GM19025 (cell line): ENCODE results near the gene HOXB6.

ENCODE experiments used
- ATAC-seq: cut with Tn5 transposase; IDR thresholded peaks from one replicate; pipeline ENCODE4 v1.9.1; 2021; ENCODE audit warnings: mild to moderate bottlenecking, low read depth, moderate library complexity; ENCODE audit not compliant: unreplicated experiment

HOXB6 gene

DNA sequence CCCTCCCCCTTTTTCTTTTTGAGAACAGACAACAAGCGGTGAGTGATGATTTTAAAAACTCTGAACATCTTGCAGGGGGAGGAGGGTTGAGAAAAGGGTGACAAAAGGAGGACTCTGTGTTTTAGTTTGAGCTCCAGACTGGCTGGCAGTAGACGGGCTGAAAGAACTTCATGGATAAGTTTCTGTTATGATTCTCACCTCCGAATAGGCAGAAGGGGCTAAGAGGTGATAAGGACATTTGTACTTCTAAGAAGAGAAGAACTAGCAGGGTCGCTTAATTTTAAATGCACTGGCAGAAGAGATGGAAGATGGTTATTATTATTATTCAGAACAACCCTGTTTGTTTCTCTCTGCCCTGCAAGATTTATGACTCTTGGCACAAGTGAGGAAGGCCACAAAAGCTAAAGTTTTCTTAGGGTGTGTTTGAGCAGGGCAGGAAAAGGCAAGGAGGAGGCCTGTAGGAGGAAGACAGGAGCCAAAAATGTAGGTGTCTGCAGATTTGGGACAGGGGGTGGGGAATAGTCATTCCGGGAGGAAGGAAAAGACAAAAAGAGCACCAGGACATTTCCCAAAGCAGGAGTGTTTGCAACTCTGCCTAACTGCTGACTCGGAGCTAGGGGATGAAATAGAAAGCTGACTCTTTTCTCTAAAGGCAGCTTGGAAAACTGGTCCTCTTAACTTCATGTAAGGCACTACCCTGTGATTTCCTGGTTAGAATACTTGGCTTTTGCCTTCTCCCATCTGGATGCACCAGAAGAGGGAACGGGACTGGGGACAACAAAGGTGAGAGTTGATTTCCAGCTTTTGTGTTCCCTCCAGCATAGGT, 48.0 kb downstream of the HOXB6 start:
- ATAC-seq, result no peak

DNA sequence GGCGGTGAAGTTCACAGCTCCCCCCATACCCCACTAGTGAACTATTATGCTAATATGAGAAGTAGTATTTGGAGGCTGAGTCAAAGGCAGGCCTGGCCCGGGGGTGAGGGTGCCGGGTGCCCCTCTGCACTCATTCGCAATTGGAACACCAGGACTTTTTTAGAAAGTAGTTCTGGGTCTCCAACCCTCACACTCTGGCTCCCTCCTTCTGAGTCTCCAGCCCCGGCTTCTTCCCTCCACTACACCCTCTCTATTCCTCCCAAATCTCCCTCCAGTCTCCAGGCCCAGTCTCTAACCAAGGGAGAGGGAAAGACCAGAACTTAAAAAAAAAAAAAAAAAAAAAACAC, 48.6 kb downstream of the HOXB6 start:
- ATAC-seq, result no peak

DNA sequence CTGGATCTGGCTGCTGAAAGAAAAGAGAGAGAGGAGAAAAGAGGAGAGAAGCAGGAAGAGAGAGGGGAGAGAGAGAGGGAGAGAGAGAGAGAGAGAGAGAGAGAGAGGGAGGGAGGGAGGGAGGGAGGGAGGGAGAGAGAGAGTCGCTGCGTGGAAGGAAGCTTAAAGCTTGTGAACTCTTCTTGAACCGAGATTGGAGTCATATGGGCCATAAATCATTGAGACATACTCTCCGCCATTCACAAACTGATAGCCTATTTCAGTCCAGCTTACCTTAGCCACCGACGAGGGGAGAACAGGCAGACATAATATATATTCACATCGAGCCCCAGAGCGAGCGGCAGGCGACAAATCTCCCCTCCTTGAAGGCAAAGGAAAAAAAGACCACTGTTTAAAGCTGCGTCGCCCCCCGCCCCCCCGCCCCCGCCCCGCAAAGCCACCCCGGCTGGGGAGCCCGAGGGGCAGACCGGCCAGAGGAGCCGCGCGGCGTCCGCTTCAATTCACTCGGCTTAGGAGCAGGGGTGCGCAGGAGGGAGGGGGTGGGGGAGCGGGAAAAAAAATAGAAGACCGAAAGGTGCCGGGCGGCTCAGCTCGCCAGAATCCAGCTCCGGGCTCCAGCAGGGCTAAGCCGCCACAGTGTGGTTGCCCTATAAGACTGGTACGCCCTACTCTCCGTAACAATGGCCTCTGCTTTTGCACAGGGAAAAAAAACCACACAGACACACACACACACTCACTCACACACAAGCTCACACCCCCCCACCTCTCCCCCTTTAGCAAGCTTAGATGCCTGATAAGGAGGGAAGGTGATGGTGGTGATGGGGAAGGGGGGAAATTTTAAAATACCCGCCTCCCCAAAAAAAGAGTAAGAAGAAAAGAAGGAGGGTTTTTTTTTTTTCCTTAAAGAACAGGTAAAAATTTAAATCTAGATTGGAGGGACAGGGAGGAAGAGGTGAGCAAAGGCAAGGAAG, 49.2 kb downstream of the HOXB6 start:
- no peak for ATAC-seq

DNA sequence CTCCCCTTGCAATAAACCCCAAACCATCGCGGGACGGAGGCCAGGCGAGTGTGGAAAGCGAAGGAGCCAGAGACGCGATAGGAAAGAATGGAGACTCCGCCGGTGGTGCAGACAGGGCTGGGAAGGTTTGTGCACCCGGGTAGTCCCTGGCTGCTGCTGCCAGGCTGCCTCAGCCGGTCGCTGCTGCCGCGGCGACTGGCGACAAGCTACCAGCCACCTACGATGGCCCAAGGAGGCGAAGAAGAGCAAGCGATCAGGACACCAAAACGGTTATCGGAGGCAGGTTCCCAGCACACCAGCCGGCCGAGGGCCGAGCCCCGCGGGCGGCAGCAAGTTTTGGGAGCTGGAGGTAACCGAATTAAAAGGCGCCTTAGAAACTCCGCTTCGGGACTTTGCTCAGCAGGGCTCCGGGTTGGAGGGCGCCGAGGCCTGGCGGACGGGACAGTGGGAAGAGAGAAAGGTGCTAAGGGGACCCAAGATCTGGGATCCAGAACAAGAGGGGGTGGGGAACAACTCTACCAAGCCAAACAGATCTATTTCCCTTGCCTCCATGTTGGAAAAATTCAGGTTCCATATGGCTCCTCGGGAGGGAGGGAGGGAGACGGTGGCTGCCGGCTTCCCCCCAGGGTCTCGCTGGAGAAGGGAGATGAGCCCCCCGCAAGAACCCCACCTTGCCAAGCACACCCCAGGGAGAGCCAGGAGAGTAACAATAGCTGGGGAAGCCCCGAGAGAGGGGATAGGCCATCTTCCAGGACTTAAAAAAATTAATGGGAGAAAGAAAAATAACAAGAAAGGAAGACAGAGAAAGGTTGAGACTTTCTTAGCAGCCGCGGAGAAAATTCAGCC, 50.2 kb downstream of the HOXB6 start:
- no peak for ATAC-seq

DNA sequence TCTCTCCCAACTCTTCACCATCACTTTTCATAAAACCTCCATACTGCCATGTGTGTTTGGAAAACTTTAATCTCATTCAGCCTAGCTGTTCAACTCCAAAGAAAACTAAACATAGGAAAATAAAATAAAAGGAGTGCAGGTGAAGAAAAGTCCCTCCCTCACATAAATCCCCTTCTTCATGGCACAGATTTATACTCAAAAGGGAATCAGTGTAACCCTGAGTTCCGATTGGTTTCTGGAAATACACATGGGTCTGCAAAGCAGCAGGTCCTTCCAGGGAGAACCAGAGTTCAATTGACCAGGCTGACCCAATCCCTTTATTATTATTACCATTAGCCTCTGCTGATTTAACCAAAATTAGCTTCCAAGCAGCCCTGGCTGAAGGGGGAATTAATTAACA, 51.0 kb downstream of the HOXB6 start:
- no peak for ATAC-seq

DNA sequence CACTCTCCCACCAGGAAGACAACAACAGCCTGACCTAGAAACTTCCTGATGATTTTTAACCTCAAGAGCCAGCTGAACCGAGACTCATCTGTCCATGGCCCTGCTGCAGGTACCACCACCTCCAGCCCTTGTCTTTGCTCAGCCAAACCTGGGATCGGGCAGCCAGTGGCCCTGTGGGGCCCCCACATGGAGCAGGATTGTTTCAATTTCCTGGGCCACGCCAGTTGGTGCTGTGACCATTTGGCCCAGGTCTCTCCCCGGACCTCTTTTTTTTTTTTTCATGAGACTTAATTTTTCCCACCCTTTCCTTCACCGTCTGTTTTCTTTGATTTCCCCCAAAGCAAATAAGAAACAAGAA, 51.6 kb downstream of the HOXB6 start:
- ATAC-seq, result no peak

DNA sequence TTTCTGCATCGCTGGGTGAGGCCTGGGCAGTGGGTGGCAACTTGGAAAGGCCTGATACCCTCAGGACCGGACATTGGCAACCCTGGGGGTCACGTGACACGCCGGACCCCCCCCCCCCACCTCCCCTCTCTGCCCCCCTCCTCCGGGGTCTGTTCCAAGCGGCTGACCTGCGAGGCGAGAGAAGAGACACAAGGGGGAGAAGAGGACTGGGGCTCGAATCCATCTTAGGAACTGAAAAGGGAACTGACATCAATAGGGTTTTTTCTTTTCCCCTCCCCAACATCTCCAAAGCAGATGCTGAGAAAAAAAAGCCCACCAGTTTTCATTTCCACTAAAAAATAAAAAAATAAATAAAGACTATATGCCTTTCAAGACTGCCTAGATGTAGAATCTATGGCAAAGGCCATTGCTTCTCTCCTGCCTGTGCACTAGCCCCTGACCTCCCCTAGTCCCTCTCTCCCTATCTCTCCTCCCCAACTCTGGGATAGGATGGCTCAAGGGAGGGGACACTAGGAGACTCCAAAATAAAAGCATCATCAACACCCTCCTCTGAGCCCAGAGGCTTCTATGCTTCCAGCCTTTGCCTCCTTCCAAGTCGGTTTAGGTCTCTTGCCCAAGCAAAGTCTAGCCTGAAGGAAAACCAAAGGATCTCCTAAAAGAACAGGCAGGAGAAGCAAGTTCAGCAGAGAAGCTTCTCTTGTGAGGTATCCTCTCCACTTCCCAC, 52.2 kb downstream of the HOXB6 start:
- no peak for ATAC-seq

DNA sequence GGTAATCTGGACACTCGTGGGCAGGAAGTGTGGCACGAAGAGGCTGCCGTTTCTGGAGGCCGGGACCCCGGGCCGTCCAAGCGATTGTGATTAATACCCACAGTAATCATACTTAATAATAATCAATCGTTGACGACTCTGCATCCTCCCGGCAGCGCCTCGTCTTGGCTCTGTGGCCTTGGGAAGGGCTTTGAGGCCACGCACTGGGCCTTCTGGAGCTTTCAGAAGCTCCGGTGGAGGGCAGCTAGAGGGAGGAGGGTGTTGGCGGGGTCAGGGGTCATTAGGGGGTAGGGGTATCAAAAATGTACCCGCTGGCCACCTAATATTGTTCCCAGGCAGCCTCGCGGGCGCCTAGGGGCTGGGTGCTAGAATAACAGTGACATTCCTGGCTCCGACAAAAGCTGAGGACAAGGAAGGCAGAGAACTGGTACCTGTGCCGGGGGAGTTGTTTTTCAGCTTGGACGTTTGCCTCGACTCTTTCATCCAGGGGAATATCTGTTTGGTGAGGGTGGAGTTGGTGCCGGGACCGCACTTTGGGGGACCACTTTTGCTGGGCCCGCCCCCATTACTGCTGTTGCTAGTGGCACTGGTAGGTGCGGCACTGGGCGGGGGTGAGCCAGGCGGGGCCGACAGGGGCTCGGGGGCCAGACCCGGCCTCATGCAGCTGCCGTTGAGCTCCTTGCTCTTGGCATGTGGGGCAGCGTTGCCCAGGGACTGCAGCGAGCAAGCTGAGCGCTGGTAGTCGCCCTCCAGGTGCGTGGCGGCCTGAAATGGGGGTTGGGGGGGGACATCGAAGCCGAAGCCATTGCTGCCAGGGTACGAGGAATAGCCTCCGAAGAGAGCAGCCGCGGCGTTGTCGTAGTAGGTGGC, 53.0 kb downstream of the HOXB6 start:
- no peak for ATAC-seq

DNA sequence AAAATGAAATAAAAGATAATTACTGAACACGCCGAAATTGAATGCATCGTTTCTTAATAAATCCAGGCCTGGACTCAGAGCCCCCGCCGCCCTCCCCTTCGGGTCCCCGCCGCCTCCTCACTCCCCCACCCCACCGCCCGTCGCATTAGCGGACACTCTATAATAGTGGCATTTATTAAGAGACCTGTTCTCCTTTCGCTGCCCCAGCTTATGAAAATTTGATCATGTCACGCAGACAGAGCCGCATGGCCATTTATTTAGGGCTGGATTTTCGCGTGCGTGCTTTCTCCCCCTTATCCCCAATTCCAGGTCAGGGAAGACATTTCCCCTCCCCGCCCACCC, 53.6 kb downstream of the HOXB6 start:
- ATAC-seq, result no peak

DNA sequence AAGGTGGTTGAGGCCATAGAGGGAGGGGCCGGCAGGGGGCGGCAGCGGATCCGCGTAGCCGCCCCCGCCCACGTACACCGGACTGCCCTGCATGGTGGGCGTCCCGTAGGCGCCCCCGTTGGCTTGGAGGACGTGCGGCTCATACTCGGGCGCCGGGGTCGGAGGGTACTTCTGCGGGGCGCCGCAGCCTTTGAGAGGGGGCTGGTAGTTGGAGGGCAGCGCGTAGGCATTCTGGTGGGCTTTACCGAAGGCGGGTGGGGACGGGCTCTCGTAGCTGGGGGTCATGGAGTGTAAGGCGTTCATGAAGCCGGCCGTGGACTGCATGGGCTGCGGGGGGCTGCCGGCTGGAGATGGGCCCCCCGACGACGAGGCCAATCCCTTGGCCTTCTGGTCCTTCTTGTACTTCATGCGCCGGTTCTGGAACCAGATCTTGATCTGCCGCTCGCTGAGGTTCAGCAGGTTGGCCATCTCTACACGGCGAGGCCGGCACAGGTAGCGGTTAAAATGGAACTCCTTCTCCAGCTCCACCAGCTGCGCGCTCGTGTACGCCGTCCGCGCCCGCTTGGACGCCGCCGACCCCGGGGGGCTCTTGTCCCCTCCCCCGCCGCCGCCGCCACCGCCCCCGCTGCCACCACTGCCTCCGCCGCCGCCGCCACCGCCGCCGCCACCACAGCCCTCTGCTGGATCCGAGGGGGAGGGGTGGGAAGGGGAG, 54.1 kb downstream of the HOXB6 start:
- ATAC-seq, result no peak

DNA sequence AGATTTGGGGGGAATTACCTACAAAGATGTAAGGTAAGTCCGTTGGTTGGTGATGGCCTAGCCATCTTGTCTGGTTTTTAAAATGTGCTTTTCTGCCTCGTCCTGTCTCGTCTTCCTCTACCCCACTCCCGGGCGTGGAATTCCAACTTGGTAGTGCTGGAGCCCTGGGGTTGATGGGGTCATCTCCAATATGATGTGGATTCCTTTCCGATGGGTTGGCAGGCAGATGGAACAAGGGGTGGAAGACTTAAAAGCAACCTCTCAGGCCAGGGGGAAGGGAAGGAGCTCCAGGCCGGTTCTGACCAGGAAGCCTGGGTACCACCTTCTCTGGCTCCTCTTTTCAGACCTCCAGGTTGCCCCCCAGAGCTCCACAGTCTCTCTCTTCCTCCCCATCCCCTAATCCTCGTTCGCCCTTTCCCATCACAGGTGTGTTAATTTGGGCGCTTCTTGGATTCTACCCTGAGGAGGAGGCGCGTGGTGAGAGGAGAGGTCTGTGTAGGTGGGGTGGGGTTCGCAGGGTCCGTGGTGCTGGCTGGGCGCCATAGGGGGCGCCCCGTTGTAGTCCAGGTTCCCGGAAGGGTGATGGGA, 54.8 kb downstream of the HOXB6 start:
- no peak for ATAC-seq

DNA sequence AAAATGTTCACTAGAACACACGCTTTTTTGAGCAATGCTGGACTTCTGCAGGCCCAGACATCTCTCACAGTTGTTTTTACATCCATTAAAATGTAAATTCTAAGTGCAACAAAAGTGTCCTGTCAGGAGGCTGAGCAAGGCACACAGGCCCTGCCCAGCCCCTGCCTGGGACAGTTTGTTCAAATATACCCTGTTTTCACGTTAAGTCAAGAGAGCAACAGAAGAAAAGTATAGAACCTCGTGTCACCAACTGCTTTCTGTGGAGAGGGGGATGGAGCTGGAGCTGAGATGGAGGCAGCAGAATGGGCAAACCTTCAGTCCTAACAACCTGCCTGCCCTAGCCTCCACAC, 55.5 kb downstream of the HOXB6 start:
- no peak for ATAC-seq

DNA sequence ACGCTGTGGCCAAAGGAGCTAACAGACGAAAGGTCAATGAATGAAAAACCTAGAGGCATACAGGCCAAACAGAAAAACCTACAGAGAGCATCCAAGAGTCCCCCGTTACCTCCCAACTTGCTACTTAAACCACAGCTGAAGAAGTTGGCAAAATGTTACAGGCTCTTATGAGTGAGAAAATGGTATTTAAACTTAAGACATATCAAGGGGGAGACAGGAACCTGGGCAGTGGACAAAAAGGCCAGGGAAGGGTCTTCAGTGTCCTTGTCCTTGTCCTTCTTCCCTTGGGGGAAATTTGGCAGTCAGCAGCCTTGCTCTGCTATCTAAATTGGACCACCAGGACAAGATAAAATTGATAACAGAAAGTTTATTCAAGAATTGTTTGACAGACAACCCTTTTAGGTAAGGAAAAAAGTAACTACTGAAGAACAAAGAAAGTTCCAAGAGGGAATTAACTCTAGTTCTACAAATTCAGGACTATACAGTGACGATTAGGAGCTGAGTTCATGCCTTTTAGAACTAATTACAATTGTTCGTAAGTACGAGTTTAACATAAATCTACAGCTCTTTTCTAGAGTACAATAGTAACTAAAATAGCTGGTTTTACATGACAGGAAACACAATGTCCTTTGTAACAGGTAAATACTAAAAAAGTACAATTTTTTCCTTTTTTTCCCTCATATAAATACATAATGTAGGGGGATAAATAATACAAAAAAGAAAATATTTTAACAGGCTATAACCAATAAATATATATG, 56.1 kb downstream of the HOXB6 start:
- ATAC-seq, result no peak

DNA sequence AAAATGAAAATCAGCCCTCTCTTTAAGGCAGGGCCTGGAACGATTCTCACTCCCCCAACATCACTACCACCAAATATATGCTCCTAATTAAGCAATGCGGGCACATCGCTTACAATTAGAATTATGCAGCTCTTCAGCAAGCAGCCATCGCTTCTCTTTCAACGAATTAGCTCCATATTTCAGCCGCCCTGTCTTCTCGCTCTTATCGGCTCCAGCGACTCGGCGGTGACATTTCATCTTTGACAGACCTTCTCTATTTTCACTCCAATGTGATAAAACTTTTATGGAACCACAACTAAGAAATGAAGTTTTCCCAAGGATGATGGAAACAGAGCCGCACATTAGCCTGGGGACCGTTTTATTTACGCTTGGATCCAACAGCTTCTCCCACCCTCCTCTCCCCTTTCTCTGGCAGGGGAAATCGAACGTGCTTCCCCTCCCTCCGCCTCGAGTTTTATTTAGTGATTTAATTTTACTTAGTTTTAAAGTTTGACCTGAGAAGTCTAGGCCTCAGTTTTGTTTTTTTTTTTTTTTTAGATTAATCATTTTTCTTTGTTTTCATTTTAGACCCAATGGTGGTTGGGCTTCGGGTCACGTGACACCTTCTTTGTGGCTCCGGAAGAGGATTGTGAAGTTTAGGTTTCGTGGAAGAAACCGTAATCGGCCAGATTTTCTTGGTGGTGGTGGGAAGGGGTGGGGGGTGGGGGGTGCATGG, 56.8 kb downstream of the HOXB6 start:
- ATAC-seq, result no peak

DNA sequence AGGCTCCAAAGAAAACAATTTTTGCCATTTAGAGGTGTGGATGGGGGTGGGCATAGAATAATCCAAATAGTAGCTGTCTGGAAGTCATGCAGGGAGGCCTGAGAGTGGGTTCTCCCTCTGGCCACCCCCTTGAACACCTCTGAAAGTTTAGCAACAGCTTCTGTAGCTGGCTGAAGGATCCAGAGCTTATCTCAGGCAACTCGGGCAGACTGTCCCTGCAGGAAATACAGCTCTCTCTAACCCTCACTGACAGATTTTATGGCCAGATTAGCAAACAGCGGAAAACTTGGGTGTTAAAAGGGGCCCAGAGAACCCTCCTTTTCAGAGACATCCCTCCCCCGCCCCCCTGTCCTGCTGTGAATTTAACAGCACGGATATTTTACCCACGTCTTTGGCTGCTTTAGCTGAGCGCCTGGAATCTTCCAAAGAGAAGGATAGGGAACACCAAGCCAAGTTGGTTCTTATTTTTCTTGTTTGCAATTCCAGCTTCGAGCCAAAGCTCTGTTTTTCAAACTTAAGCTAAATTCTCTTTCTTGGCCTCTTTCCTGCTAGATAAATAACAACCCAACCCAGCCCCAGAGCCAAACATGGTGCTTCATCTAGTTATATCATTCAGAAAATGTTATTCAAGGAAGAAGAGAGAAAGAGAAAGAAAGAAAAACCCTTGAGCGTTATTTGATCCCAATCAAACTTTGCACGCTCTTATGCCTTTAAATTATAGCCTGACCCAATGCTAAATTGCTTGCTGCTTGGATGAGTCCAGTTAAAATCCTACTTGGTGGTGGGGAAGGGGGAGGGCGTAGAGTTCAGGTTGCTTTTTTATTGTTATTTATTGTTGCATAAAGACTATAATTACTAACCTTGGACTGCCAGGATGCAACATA, 57.6 kb downstream of the HOXB6 start:
- ATAC-seq, result no peak
